Neural crest cell (in vitro differentiated cells): ENCODE data around the gene FRMD4B. TPM values are rescaled to one million over a fixed set of nuclear protein-coding genes. Genes with fewer than 3 reads are reported as not detected.
"Not testable (repeated sequence)": the region's sequence is repeated elsewhere in the genome, so short reads cannot be mapped to it uniquely, and the experiment has no call there.

Source experiments
- DNase-seq: peaks from one replicate; pipeline ENCODE4 v3.0.0; 2021; ENCODE audit warnings: low read depth, mixed read lengths, low spot score
- H3K27ac Mint-ChIP-seq: one replicate; pipeline ENCODE4 v1.8.0; 2021; ENCODE audit warnings: mild to moderate bottlenecking, mixed read lengths; ENCODE audit not compliant: unreplicated experiment
- H3K27me3 Mint-ChIP-seq: 2 replicates; pipeline ENCODE4 v1.8.0; 2021; ENCODE audit warnings: low read depth, mild to moderate bottlenecking, mixed read lengths
- H3K36me3 Mint-ChIP-seq: 2 replicates; pipeline ENCODE4 v1.8.0; 2021; ENCODE audit warnings: low read depth, mild to moderate bottlenecking, mixed read lengths
- H3K4me1 Mint-ChIP-seq: 2 replicates; pipeline ENCODE4 v1.8.0; 2021; ENCODE audit warnings: mixed read lengths
- H3K4me3 Mint-ChIP-seq: one replicate; pipeline ENCODE4 v1.8.0; 2021; ENCODE audit warnings: mild to moderate bottlenecking, mixed read lengths
- H3K9me3 Mint-ChIP-seq: 2 replicates; pipeline ENCODE4 v1.8.0; 2021; ENCODE audit warnings: mixed read lengths
- total RNA-seq: library from RNA; stranded (reverse); gene quantifications from 2 replicates; pipeline ENCODE4 v1.2.1, GENCODE V29; 2021
- TF ChIP-seq, protein P1 (sequence below): fragments of 200-600 bp; sonication (generic); conservative IDR thresholded peaks from 2 replicates; pipeline ENCODE4 v1.5.0; 2021; ENCODE audit warnings: antibody characterized with exemption, mild to moderate bottlenecking

FRMD4B gene
- total RNA-seq, 1 donor from 2014 or later = 17.2 TPM

DNA sequence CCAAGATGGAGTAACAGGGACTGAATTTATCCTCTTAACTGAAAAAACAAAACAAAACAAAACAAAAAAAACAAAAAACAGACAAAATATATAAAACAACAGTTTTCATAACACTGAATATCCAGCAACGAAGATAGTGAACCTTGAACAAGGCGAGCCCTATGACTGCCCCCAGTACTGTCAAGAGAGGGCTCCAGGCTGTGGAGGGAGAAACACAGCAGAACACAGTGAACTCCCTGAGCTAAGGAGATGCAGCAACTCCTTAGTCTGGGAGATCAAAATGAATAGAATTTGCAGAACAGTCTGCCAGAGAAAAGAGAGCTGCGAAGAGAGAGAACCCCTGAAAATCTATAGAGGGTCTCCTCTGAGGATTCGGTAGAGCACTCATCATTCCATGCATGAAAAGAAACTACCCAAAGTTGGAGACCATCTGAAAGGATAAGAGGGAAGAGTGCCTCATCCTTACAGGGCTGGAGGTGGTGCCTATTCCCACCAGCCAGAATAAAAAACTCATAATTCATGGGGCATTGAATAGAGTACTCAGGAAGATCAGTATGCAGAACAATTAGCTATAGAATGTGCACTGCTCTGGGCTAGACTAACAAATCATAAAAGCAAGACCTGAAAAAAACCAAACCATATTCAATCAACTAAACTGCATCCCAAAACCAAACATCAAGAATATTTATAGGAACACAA lies 101.8 kb downstream of the FRMD4B start:
- H3K27me3 Mint-ChIP-seq = no peaks in the 10 kb centered on the region
- DNase-seq = no peak
- peaks cover 39% of the 10 kb centered on the region for H3K4me1 Mint-ChIP-seq
- no peak overlapping the region for H3K27ac Mint-ChIP-seq
- H3K36me3 Mint-ChIP-seq = peaks cover 2% of the 10 kb centered on the region
- TF ChIP-seq, protein P1, sequence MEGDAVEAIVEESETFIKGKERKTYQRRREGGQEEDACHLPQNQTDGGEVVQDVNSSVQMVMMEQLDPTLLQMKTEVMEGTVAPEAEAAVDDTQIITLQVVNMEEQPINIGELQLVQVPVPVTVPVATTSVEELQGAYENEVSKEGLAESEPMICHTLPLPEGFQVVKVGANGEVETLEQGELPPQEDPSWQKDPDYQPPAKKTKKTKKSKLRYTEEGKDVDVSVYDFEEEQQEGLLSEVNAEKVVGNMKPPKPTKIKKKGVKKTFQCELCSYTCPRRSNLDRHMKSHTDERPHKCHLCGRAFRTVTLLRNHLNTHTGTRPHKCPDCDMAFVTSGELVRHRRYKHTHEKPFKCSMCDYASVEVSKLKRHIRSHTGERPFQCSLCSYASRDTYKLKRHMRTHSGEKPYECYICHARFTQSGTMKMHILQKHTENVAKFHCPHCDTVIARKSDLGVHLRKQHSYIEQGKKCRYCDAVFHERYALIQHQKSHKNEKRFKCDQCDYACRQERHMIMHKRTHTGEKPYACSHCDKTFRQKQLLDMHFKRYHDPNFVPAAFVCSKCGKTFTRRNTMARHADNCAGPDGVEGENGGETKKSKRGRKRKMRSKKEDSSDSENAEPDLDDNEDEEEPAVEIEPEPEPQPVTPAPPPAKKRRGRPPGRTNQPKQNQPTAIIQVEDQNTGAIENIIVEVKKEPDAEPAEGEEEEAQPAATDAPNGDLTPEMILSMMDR = no peak
- H3K9me3 Mint-ChIP-seq = no peaks in the 10 kb centered on the region
- H3K4me3 Mint-ChIP-seq = no peak overlapping the region

DNA sequence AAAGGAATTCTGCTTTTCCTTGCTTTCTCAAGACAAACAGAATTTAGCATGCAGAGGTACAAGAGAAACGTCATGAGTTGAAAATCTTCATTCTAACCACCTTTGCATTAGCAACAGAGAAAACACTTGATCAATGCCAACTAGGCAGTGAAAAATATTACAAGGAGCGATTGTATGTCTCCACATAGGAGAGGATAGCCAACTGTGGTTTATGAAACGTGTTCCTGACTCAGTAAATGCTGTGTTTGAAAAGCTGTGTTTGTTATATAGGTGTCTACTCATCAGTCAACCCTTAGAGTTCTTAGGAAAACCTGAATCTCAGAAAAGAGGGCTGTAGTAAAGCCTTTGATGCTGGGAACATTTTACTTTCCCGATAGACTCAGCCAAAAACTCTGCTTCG lies 102.4 kb downstream of the FRMD4B start:
- Mint-ChIP-seq H3K27ac (no peak overlapping the region), H3K36me3 (peaks cover 2% of the 10 kb centered on the region), H3K4me1 (peaks cover 34% of the 10 kb centered on the region), H3K4me3 (no peak overlapping the region), H3K27me3 (no peaks in the 10 kb centered on the region), H3K9me3 (no peaks in the 10 kb centered on the region)
- TF ChIP-seq, protein P1 = no peak
- no peak for DNase-seq

DNA sequence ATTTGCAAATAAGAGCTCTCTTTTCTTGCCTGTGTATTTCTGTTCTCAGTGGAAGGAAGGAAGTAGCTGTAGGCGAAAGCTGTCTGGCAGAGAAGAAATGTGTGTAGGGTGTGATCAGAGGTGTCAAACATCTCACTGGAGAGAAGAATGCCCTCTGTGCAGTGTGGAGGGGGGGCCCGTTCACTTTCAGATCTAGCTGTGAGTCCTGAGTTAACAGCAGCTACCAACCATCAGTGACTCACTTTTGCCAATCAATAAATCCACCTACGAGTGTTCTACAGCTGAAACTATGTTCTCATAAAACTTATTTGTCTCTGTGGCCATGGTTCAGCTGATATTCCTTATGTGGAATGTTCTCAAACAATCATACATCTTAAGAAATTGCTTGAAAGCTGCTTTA lies 103.7 kb downstream of the FRMD4B start:
- TF ChIP-seq, protein P1 = no peak
- Mint-ChIP-seq H3K36me3 (peaks cover 2% of the 10 kb centered on the region), H3K4me3 (no peak overlapping the region), H3K9me3 (no peaks in the 10 kb centered on the region), H3K27me3 (no peaks in the 10 kb centered on the region), H3K4me1 (peaks cover 21% of the 10 kb centered on the region), H3K27ac (peak overlapping the region; percentile 64)
- no peak for DNase-seq

DNA sequence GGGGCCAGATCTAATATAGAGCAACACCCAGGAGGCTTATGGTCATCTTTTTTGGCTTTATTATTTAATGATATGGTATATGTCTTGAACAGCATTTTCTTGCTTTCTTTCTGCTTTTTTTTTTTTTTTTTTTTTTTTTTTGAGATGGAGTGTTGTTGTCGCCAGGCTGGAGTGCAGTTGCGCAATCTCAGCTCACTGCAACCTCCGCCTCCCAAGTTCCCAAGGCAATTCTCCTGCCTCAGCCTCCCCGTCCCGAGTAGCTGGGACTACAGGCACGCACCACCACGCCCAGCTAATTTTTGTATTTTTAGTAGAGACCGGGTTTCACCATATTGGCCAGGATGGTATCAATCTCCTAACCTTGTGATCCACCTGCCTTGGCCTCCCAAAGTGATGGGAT lies 108.5 kb downstream of the FRMD4B start:
- not testable (repeated sequence) for H3K36me3 Mint-ChIP-seq

DNA sequence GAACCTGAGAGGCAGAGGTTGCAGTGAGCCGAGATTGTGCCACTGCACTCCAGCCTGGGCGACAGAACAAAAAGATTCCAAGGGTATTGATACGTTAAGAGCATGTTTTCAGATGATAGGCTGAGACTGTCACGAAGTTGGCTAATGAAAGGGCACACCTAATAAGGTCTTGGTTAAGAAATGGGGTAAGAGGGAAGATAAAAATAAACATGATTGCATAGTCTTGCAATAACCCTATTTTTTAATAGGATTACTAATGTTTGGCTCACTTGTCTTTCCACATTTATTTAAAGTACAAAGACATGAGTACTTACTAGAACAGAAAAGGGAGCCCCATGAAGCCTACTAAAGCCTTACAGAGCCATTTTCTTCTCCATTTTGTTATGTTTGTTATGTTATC lies 109.0 kb downstream of the FRMD4B start:
- H3K9me3 Mint-ChIP-seq = no peaks in the 10 kb centered on the region
- H3K36me3 Mint-ChIP-seq = no peaks in the 10 kb centered on the region
- TF ChIP-seq, protein P1 = no peak
- H3K4me1 Mint-ChIP-seq = peaks cover 7% of the 10 kb centered on the region
- no peak for DNase-seq
- no peaks in the 10 kb centered on the region for H3K27me3 Mint-ChIP-seq
- H3K27ac Mint-ChIP-seq = no peak overlapping the region
- H3K4me3 Mint-ChIP-seq = no peak overlapping the region

More for the DNA sequence above, 108.5 kb downstream of the FRMD4B start:
- not testable (repeated sequence) for H3K9me3 Mint-ChIP-seq, H3K4me3 Mint-ChIP-seq, DNase-seq, H3K27me3 Mint-ChIP-seq, H3K27ac Mint-ChIP-seq
- peaks cover 11% of the 10 kb centered on the region for H3K4me1 Mint-ChIP-seq

DNA sequence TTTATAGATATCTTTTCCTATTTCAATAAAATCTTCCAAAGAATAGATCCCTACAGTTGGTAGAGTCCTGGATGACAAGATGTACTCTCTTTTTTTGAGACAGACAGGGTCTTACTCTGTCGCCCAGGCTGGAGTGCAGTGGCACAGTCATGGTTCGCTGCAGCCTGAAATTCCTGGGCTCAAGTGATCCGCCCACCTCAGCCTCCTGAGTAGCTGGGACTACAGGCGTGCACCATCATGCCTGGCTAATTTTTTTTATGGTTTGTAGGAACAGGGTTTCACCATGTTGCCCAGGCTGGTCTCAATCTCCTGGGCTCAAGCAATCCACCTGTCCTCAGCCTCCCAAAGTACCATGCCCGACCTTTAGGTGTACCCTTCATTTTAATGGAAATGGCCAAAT lies 109.7 kb downstream of the FRMD4B start:
- not testable (repeated sequence) for H3K4me3 Mint-ChIP-seq, H3K9me3 Mint-ChIP-seq, DNase-seq, H3K4me1 Mint-ChIP-seq, H3K27me3 Mint-ChIP-seq, H3K27ac Mint-ChIP-seq, H3K36me3 Mint-ChIP-seq
